Activated CD4-positive, alpha-beta T cell treated with anti-CD3 and anti-CD28 coated beads for 36 hours (primary cell): ENCODE measurements around the gene MRPL2. TPM values are rescaled to one million over a fixed set of nuclear protein-coding genes. Genes with fewer than 3 reads are reported as not detected.
A peak's percentile ranks its signal among the peaks of the same experiment; 100 is the strongest.
"Not testable (repeated sequence)": the region's sequence is repeated elsewhere in the genome, so short reads cannot be mapped to it uniquely, and the experiment has no call there.

ENCODE experiments used
- ATAC-seq: fragments of 200-7000 bp; cut with Tn5 transposase; one replicate; pipeline ENCODE4 v1.10.0; 2021; ENCODE audit warnings: mild to moderate bottlenecking, moderate library complexity
- CTCF ChIA-PET: fragments of 350-600 bp; sonication (Branson Sonifier 250); formaldehyde crosslinking; loops from one replicate; lab custom pipeline; 2021; ENCODE audit warnings: antibody characterized with exemption; lab: Charles Lee
- POLR2A ChIA-PET: fragments of 350-600 bp; sonication (Branson Sonifier 250); formaldehyde crosslinking; loops from one replicate; lab custom pipeline; 2021; ENCODE audit warnings: antibody characterized with exemption, inconsistent platforms; lab: Charles Lee
- DNase-seq: peaks from one replicate; pipeline ENCODE4 v3.0.0-alpha.2; 2020
- H3K27ac Mint-ChIP-seq: one replicate; pipeline ENCODE4 v1.8.0; 2021; ENCODE audit warnings: mixed read lengths
- H3K27me3 Mint-ChIP-seq: one replicate; pipeline ENCODE4 v1.8.0; 2021; ENCODE audit warnings: mixed read lengths
- H3K36me3 Mint-ChIP-seq: one replicate; pipeline ENCODE4 v1.8.0; 2021; ENCODE audit warnings: low read depth, mixed read lengths
- H3K4me1 Mint-ChIP-seq: one replicate; pipeline ENCODE4 v1.8.0; 2021; ENCODE audit warnings: mixed read lengths
- H3K4me3 Mint-ChIP-seq: one replicate; pipeline ENCODE4 v1.8.0; 2021; ENCODE audit warnings: mild to moderate bottlenecking, moderate library complexity, mixed read lengths
- H3K9me3 Mint-ChIP-seq: one replicate; pipeline ENCODE4 v1.8.0; 2021; ENCODE audit warnings: low read depth, mixed read lengths
- intact Hi-C, 2 experiments: fragments of 100-400 bp; cut with DNase I in 1 of 2; cut with micrococcal nuclease in 1 of 2; formaldehyde crosslinking; loops; one replicate each; pipeline versions ENCODE4 v1.14.2 to v1.15.1; 2022 to 2024; cut with DNase I, micrococcal nuclease
- total RNA-seq, 2 experiments: library from RNA; stranded (reverse); gene quantifications; one replicate each; pipeline ENCODE4 v1.2.3, GENCODE V29; 2021

The MRPL2 gene
- total RNA-seq, 2 experiments from 2014 or later, result 93.9 to 110 TPM

DNA sequence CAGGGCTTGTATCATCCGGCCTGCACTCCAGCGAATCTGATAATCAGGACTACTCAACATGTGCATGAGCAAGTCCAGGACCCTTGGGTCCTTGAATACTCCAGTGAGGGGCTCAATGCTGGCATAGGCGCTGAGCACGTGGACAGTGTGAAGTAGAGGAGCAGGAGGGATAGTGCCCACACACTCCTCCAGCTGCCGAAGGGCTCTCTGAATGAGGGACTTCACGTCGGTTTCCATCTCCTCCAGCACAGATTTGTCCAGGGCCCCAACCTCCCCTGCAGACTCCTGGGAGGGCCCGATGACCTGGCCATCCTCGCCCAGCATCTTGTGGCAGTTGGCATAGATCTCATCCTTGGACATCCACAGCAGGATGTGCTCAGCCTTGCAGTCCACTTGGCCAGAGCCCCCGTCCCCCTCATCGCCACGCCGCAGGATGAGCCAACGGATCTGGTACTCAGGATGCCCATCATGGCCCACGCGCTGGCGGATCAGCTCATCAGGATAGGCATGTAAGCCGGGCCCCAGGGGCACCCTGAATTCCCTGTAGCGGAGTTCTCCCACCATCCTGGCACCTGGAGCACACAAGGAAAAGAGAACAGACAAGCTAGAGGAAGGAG lies 6.9 kb downstream of the MRPL2 start:
- ATAC-seq, result no peak
- intact Hi-C loops, result loop anchor here in 1 of 2 experiments (2.0 to 10.0 kb wide), 5 partner anchors 152 to 1268 kb away; partner anchors contain the start of genes POLH, PRICKLE4, TJAP1 and TOMM6
- CTCF ChIA-PET, result interaction anchor here (0.6 kb wide), 1 partner anchor 1251 kb away, joined by 4 read pairs; no protein-coding TSS in a partner anchor

DNA sequence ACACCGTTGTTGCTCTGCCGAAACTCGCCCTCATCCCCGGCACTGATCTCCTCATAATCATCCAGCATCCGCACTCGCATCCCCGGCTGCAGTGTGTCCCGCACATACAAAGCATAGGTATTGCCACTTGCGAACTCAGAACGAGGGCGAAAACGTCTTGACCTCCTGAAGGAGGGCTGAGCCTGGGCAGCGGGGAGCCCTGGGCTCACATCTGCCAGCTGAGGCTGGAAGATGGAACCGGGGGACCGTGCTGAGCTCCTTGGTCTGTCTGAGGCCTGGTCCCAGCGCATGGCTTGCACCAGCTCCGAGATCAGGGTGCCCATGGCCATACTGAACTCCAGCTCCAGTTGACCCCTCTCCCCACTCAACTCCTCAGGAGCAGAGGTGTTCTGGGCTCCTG lies 8.3 kb downstream of the MRPL2 start:
- DNase-seq, result no peak
- POLR2A ChIA-PET, result no interaction called here
- Mint-ChIP-seq H3K36me3 (peaks cover 33% of the 10 kb centered on the region), H3K27me3 (no peaks in the 10 kb centered on the region), H3K4me3 (no peak overlapping the region), H3K27ac (no peak overlapping the region), H3K9me3 (no peaks in the 10 kb centered on the region), H3K4me1 (peaks cover 32% of the 10 kb centered on the region)
- intact Hi-C loops, result loop anchor here in 1 of 2 experiments (5.0 to 10.0 kb wide), 4 partner anchors 426 to 1266 kb away; partner anchors contain the start of genes POLH, PRICKLE4, TJAP1 and TOMM6
- CTCF ChIA-PET, result interaction anchor here (0.5 to 1.4 kb wide), 3 partner anchors 10 to 151 kb away, joined by 3 read pairs; no protein-coding TSS in a partner anchor
- ATAC-seq, result no peak

More for the DNA sequence above, 6.9 kb downstream of the MRPL2 start:
- Mint-ChIP-seq H3K4me1 (peaks cover 32% of the 10 kb centered on the region), H3K9me3 (no peaks in the 10 kb centered on the region), H3K27me3 (no peaks in the 10 kb centered on the region), H3K4me3 (peak overlapping the region; percentile 99), H3K36me3 (peaks cover 35% of the 10 kb centered on the region), H3K27ac (peak overlapping the region; percentile 97)
- DNase-seq, result no peak
- POLR2A ChIA-PET, result no interaction called here

DNA sequence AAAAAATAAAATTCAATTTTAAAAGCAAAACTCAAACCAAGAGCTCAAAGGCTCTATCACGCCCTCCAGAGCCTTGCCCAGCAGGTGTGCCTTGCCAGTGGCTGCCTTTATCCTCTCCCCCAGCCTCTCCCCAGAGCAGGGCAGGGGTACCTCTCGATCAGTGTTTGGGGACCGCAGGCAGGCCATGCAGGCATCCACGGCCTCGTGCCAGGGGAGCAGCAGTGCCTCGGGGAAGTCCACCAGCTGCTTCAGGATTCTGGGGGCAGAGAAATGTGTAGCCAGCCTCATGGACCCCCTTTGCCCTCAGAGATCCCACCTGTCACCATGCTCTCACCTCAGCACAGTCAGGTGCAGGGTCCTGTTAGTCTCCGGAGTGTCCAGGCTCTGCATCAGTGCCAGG lies 11.2 kb downstream of the MRPL2 start:
- no peaks in the 10 kb centered on the region for H3K27me3 Mint-ChIP-seq
- intact Hi-C loops, result no loop called here
- no peak overlapping the region for H3K4me3 Mint-ChIP-seq
- H3K27ac Mint-ChIP-seq, result no peak overlapping the region
- H3K4me1 Mint-ChIP-seq, result peaks cover 22% of the 10 kb centered on the region
- no peaks in the 10 kb centered on the region for H3K9me3 Mint-ChIP-seq
- ChIA-PET CTCF (interaction anchor here (1.1 kb wide), 1 partner anchor 35 kb away, joined by 3 read pairs; the partner anchor contains the start of gene MEA1), POLR2A (interaction anchor here (0.7 to 0.9 kb wide), 2 partner anchors 11 kb away, joined by 3 read pairs; partner anchors contain the start of genes KLC4 and MRPL2)
- peaks cover 28% of the 10 kb centered on the region for H3K36me3 Mint-ChIP-seq
- ATAC-seq, result no peak
- DNase-seq, result no peak

DNA sequence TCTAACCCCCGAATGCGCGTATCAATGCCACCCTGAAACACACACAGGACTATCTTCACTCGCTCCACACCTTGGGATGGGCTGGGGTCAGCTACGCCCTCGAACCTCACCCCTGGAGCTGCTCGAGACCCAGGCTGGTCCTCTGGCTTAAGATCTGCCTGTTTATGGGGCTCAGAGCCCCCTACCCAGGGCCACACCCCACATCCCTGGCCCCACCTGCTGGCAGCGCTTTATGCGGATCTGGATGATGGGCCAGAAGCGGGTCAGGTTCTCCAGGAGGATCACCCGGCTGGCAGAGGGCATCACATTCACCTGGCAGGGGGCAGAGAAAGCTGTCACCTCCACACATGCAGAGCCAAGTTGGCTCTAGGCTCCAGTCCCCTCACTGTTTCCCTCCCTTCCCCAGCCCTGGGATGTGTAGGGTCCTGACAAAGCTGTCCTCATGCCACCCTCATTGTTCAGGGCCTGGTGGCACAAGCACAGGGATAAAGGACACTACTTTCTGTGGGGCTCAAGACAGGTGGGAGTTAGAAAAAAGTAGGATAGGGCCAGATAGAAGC lies 13.8 kb downstream of the MRPL2 start:
- peaks cover under 1% of the 10 kb centered on the region for H3K4me1 Mint-ChIP-seq
- intact Hi-C loops, result no loop called here
- peaks cover 25% of the 10 kb centered on the region for H3K36me3 Mint-ChIP-seq
- no peaks in the 10 kb centered on the region for H3K9me3 Mint-ChIP-seq
- POLR2A ChIA-PET, result no interaction called here
- H3K27ac Mint-ChIP-seq, result no peak overlapping the region
- CTCF ChIA-PET, result interaction anchor here (0.7 kb wide), 1 partner anchor 69 kb away, joined by 3 read pairs; no protein-coding TSS in a partner anchor
- no peak for ATAC-seq
- H3K27me3 Mint-ChIP-seq, result no peaks in the 10 kb centered on the region
- no peak overlapping the region for H3K4me3 Mint-ChIP-seq
- no peak for DNase-seq

DNA sequence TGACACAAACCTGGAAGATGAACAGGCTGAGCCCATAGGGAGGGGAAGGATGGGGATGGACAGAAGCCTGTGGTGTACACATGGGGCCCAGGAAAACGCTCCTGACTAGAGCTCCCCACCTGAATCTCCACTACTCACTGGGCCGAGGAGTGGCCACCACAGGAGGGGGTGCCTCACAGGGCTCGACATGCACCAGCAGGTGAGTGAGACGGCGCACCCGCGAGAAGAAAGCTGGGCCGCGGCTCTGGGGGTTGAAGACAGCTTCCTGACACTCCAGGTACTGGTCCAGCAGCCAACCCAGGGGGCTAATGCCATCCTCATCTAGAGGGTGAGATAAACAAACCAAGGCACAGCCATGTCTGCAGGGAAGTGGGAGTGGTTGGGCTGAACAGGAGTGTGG lies 15.9 kb downstream of the MRPL2 start:
- no peak overlapping the region for H3K27ac Mint-ChIP-seq
- ChIA-PET POLR2A (interaction anchor here (0.6 kb wide), 1 partner anchor 150 kb away, joined by 5 read pairs; no protein-coding TSS in a partner anchor), CTCF (no interaction called here)
- intact Hi-C loops, result no loop called here
- no peaks in the 10 kb centered on the region for H3K27me3 Mint-ChIP-seq
- ATAC-seq (no peak), DNase-seq (no peak)
- no peaks in the 10 kb centered on the region for H3K9me3 Mint-ChIP-seq
- H3K4me1 Mint-ChIP-seq, result no peaks in the 10 kb centered on the region
- H3K4me3 Mint-ChIP-seq, result no peak overlapping the region
- peaks cover 16% of the 10 kb centered on the region for H3K36me3 Mint-ChIP-seq

DNA sequence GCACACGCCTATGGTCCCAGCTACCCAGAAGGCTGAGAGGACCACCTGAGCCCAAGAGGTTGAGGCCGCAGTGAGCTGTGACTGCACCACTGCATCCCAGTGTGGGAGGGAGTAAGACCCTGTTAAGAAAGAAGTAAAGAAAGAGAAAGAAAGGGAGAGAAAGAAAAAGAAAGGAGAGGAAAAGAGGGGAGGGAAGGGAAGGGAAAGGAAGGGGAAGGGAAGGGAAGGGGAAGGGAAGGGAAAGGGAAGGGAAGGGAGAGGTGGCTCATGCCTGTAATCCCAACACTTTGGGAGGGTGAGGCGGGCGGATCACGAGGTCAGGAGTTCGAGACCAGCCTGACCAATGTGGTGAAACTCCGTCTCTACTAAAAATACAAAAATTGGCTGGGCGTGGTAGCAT lies 17.8 kb downstream of the MRPL2 start:
- H3K4me1 Mint-ChIP-seq, DNase-seq, POLR2A ChIA-PET, ATAC-seq, H3K27me3 Mint-ChIP-seq, H3K27ac Mint-ChIP-seq, H3K4me3 Mint-ChIP-seq, intact Hi-C loops, H3K9me3 Mint-ChIP-seq: not testable (repeated sequence)
- CTCF ChIA-PET, result interaction anchor here (0.5 to 1.2 kb wide), 3 partner anchors 9 to 300 kb away, joined by 3 read pairs; no protein-coding TSS in a partner anchor
- H3K36me3 Mint-ChIP-seq, result peaks cover 19% of the 10 kb centered on the region

DNA sequence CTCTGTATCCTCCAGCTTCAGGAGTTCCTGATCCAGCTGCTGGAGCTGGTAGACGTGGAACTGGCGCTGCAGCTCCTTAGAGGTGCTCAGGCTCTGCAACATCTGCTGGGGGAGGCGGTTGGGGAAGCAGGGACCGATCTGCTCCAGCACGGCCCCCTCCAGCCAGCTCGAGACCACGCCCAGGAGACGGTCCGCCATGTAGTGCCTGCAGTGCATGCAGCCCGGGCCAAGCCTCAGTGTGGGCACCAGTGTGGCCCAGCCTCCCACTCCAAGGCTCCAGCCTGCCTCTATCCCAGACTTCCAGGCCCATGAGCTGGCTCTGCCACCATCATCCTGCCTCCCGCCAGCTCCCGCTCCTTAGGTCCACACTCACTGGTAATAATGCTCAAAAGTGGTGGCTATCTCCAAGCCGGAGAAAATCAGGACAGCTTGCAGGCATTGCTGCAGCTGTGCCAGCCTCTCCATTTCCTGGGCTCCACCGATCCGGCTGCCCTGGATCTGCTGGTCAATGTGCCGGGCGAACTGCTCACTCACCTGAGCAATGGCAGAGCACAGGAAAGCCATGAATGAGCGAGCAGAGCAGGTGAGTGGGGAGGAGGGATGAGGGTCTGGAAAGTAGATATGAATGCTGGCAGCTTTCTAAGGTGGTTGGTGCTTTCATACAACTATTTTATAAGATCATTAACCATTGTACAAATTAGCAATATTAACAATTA lies 18.5 kb downstream of the MRPL2 start:
- Mint-ChIP-seq H3K36me3 (peaks cover 21% of the 10 kb centered on the region), H3K27me3 (no peaks in the 10 kb centered on the region), H3K4me3 (no peak overlapping the region), H3K9me3 (no peaks in the 10 kb centered on the region), H3K4me1 (no peaks in the 10 kb centered on the region), H3K27ac (no peak overlapping the region)
- ATAC-seq, result no peak
- DNase-seq, result no peak
- intact Hi-C loops, result no loop called here
- POLR2A ChIA-PET, result no interaction called here
- CTCF ChIA-PET, result interaction anchor here (0.5 to 1.6 kb wide), 3 partner anchors 10 to 223 kb away, joined by 3 to 4 read pairs (median 3); no protein-coding TSS in a partner anchor

DNA sequence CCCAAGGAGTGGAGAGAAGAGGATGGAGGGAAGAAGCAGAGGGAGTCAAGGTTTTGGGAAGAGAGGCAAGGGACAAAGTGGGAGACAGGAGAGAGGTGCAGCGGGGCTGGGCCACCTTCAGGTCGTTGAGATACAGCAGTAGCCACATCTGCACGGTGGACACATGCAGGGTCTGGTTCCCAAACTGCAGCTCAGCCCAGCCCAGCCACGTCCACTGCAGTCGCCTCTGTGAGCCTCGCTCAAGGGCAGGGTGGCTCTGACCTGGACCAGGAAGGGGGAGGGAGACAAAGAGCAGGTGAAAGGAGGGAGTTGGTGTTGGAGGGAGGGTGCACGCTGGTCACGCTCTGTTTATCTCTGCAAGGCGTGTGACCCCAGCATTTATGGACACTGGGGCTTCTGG lies 20.5 kb downstream of the MRPL2 start:
- CTCF ChIA-PET, result interaction anchor here (1.6 kb wide), 1 partner anchor 18 kb away, joined by 4 read pairs; no protein-coding TSS in a partner anchor

DNA sequence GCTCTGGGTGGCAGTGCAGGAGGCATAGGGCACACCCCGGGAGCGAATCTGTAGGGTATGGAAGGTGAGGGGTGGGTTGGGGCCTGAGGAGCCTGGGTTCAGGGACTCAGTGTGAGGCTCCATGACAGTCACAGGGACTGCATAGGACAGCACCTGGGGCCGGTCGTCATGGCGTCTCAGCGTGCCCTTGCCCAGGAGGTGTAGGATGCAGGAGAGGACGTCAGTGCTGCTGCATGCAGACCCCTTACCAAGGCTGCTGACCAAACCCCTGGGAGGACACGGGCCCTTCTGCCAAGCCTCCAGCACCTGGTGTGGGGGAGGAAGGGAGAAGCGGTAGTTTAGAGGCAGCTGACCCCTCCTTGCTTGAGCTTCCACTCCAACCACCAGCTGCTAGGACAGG lies 21.5 kb downstream of the MRPL2 start:
- POLR2A ChIA-PET, result no interaction called here
- CTCF ChIA-PET, result interaction anchor here (0.7 kb wide), 1 partner anchor 608 kb away, joined by 3 read pairs; no protein-coding TSS in a partner anchor
- DNase-seq (no peak), ATAC-seq (no peak)
- Mint-ChIP-seq H3K4me3 (no peak overlapping the region), H3K27me3 (no peaks in the 10 kb centered on the region), H3K27ac (no peak overlapping the region), H3K9me3 (no peaks in the 10 kb centered on the region), H3K36me3 (peaks cover 24% of the 10 kb centered on the region), H3K4me1 (peaks cover 3% of the 10 kb centered on the region)
- intact Hi-C loops, result no loop called here

More for the DNA sequence above, 20.5 kb downstream of the MRPL2 start:
- Mint-ChIP-seq H3K27me3 (no peaks in the 10 kb centered on the region), H3K36me3 (peaks cover 22% of the 10 kb centered on the region), H3K4me3 (no peak overlapping the region), H3K4me1 (no peaks in the 10 kb centered on the region), H3K9me3 (no peaks in the 10 kb centered on the region), H3K27ac (no peak overlapping the region)
- intact Hi-C loops, result no loop called here
- DNase-seq, result no peak
- POLR2A ChIA-PET, result no interaction called here
- ATAC-seq, result no peak

DNA sequence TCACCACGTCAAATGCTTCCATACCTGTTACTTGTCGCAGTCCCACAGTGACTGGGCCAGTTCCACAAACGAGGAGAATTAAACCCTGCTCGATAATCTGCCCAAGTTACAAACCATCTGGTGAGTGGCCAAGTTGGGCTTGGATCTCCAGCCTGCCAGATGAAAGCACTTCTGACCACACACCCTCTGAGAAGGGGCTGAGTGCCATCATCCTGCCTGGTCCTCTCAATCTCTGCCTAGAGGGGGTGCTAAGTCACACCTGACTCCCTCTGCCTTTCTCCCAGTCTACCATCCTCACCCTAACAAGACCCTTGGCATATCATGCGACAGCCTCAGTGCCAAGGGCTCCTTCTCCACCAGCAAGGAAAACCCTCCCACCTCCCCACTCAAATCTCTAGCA lies 22.0 kb downstream of the MRPL2 start:
- H3K4me3 Mint-ChIP-seq, result no peak overlapping the region
- DNase-seq (no peak), ATAC-seq (no peak)
- peaks cover 26% of the 10 kb centered on the region for H3K36me3 Mint-ChIP-seq
- CTCF ChIA-PET, result interaction anchor here (0.7 kb wide), 1 partner anchor 609 kb away, joined by 3 read pairs; no protein-coding TSS in a partner anchor
- POLR2A ChIA-PET, result no interaction called here
- no peaks in the 10 kb centered on the region for H3K27me3 Mint-ChIP-seq
- no peak overlapping the region for H3K27ac Mint-ChIP-seq
- H3K4me1 Mint-ChIP-seq, result peaks cover 3% of the 10 kb centered on the region
- intact Hi-C loops, result no loop called here
- H3K9me3 Mint-ChIP-seq, result no peaks in the 10 kb centered on the region

DNA sequence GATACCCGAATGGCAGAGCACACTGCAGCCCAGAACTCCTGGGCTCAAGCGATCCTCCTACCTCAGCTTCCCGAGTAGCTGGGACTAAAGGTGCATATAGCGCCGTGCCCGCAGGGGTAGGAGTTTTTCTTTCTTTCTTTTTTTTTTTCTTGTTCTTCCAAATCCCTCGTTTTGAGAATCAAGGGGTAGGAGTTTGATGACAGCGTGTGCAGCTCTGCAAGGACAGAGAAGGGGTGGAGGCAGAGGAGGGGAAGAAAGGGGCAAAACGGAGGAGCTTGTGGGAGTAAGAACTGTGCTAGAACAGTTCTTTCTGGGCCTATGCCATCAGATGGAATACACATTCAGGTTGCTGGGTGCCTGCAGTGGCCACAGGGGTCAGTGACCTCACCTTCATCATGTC lies 22.5 kb downstream of the MRPL2 start:
- no peak for DNase-seq
- H3K36me3 Mint-ChIP-seq, result peaks cover 27% of the 10 kb centered on the region
- intact Hi-C loops, result no loop called here
- ChIA-PET CTCF (no interaction called here), POLR2A (no interaction called here)
- H3K4me3 Mint-ChIP-seq, result no peak overlapping the region
- H3K4me1 Mint-ChIP-seq, result peaks cover 3% of the 10 kb centered on the region
- no peaks in the 10 kb centered on the region for H3K9me3 Mint-ChIP-seq
- H3K27me3 Mint-ChIP-seq, result no peaks in the 10 kb centered on the region
- ATAC-seq, result no peak
- no peak overlapping the region for H3K27ac Mint-ChIP-seq
